HG03342 (cell line): Measurements from ENCODE around the gene CD22.
"Not testable (repeated sequence)": the region's sequence is repeated elsewhere in the genome, so short reads cannot be mapped to it uniquely, and the experiment has no call there.

ENCODE experiments used
- ATAC-seq: cut with Tn5 transposase; IDR thresholded peaks from one replicate; pipeline ENCODE4 v1.9.1; 2021; ENCODE audit warnings: mild to moderate bottlenecking, moderate library complexity; ENCODE audit not compliant: unreplicated experiment

The CD22 gene

DNA sequence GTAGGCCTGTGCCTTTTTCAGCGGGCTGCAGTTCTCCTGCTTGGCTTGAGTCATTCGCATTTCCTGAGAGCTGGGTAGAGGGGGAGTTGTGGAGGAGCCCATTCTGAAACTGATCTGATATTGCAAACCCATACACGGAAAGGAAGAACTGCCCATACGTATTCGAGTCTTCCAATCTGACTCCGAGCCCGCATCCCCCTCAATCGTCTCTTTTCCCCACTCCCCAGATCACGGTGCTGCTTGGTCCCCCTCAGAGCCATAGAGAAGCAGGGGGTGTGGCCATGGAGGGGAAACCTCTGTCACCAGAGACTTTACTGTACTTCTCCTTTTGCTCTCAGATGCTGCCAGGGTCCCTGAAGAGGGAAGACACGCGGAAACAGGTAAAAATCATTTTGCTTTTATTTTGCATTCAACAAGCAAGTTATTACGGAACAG is at the start of gene CD22:
Gene CD22 (plus strand): TSS at position 337 of the 435 bp plus-strand sequence. CDS start 2,854 bp downstream, outside the sequence.
- ATAC-seq: no peak

DNA sequence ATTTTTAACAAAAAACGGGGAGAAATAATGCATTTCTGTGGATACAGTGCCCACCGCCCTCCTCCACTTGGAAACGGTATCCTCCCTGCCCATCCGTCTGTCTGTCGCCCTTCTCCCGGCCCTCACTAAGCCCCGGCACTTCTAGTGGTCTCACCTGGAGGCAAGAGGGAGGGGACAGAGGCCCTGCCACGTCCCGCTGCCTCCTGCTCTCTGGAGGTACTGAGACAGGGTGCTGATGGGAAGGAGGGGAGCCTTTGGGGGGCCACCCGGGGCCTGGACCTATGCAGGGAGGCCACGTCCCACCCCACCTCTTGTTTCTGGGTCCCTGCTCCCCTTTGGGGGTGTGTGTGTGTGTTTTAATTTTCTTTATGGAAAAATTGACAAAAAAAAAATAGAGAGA is 49.6 kb upstream of the CD22 start:
- ATAC-seq: no peak

DNA sequence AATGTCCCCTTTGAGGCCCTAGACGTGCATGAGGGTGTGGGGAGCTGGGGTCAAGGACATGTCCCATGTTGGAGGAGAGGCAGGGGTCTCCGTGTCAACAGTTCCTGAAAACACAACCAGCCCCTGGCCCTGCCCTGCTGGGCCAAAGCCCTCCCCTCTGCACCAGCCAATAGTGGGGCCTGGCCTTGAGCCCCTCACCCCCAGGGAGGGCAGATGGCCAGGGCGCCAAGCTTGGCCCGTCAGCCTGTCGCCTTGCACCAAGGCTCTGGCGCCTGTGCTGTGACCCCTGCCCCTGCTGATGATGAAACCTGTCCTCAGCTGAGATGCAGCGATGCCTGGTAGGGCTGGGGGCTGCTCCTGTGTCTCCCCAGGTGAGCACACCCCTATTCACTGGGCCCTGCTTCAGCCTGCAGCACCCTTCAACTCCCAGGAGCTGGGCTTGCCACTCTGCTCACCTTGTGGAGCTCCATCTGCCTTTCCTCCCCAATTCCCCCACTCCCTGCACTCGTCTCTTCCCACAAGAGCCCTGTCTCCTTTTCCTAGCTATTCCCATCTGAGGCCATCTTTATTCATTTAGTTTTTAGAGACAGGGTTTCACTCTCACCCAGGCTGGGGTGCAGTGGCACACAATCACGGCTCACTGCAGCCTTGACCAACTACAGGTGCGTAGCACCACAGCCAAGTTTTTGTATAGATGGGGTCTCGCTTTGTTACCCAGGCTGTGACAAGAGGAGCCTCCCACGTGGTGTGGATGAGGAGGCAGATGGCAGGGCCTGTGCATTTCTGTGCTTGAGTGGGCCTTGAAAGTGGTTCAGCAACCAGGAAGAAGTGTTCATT is 48.8 kb upstream of the CD22 start:
- ATAC-seq: no peak

DNA sequence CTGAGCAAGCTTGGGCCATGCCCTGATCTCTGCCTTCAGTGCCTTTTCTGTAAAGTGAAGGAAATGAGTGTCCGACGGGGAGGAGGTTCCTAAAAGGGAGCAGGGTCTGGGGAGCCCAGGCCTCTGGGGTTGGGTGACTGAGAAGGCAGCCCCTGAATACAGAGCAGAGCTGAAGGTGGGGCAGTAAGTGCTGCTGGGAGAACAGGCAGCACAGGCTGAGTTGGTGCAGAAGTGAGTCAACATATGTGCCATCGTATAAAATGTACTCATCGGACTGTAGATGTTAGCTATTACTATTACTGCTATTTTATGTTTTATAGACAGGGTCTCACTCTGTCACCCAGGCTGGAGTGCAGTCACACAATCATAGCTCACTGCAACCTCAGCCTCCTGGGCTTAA is 47.7 kb upstream of the CD22 start:
- no peak for ATAC-seq

- ATAC-seq: no peak
These were observed 44.6 kb upstream of the CD22 start for GRCh38 chr19:35284153-35285094.

- ATAC-seq: no peak
These were observed 43.9 kb upstream of the CD22 start for GRCh38 chr19:35285095-35285449.

DNA sequence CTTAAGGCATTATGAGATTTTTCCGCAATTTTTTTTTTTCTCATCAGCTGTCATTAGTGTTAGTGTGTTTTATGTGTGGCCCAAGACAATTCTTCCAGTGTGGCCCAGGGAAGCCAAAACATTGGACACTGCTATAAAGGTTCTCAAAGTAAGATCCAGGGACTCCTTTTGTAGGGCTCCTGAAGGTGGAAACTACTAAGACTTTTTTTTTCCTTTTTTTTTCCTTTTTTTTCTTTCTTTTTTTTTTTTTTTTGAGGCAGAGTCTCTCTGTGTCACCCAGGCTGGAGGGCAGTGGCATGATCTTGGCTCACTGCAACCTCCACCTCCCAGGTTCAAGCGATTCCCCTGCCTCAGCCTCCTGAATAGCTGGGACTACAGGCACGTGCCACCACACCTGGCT is 43.5 kb upstream of the CD22 start:
- not testable (repeated sequence) for ATAC-seq

DNA sequence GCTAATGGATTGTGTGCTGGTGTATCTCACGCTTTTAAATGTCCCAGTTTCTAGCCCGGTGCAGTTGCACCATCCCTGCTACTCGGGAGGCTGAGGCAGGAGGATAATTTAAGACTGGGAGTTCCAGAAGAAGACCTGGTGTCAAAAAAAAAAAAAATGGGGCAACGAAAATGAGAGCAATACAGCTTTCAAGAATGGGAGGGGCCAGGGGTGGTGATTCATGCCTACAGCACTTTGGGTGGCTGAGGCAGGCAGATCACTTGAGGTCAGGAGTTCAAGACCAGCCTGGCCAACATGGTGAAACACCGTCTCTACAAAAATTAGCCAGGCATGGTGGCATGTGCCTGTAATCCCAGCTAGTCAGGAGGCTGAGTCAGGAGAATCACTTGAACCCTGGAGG is 42.9 kb upstream of the CD22 start:
- ATAC-seq: not testable (repeated sequence)

DNA sequence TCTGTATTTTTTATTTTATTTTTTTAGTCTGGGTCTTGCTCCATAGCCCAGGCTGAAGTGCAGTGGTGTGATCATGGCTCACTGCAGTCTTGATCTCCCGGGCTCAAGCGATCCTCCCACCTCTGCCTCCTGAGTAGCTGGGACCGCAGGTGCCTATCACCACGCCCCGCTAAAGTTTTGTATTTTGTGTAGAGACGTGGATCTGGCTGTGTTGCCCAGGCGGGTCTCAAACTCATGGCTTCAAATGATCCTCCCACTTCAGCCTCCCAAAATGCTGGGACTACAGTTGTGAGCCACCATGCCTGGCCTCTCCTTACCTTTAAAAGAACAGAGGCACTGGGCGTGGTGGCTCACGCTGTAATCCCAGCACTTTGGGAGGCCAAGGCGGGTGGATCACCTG is 41.3 kb upstream of the CD22 start:
- ATAC-seq: no peak

DNA sequence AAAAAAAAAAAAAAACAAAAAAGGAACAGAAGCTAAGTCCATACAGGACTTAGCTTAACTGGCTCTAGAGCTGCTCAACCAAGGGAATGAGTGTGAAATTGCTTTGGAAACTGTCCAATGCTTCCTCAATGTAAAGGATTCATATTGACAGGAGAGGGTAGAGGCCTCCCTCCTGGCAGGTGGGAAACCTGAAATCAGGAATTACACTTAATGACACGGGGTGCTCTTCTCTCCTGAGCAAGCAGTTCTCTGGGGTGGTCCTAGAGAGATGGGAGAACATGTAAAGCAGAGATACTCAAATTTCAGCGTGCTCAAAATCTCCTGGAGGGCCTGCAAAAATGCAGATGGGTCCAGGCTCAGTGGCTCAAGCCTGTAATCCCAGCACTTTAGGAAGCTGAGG is 40.7 kb upstream of the CD22 start:
- no peak for ATAC-seq

DNA sequence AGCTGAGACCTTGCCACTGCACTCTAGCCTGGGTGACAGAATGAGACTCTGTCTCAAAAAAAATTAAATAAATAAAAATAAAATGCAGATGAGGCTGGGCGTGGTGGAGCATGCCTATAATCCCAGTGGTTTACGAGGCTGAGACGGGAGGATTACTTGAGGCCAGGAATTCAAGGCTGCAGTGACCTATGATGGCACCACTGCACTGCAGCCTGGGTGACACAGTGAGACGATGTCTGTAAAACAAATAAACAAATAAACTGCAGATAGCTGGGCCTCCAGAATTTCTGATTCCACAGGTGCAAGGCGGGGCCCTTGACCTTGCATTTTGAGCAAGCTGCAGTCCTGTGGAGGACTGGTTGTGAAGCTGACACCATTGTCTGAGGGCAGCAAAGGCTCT is 40.1 kb upstream of the CD22 start:
- ATAC-seq: no peak

DNA sequence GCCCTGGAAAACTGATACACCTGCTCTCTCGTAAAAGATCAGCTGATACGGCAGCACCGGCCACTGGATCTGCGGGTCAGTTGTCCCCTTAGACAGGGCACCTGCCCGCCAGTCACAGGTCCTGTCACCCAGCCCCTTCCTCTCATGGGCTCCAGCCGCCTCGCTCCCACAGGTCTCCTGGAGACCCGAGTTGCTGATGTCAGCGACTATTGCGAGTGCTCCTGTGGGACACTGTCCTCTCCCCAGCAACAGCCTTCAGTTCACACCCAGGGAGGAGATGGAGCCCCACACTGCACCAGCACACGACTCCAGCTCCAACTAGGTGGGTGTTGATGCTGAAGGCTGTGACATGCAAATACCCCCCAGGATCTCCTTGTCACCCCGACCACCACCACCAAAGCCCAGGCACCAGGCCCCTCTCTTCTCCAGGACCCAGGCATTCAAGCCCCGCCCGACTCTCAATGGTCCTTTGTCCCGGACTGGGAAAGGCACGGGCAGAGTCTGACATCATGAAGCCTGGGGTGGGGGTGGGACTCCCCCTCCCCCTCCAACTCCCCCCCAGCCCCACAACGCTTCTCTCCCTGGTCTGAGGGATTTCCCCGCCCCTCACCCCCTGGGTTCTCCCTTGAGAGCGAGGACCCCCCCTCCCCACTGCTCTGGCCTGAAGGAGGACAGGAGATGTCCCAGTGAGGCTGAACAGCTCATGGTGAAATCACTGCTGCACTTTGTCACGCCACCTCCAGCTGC is 38.4 kb upstream of the CD22 start:
- no peak for ATAC-seq

DNA sequence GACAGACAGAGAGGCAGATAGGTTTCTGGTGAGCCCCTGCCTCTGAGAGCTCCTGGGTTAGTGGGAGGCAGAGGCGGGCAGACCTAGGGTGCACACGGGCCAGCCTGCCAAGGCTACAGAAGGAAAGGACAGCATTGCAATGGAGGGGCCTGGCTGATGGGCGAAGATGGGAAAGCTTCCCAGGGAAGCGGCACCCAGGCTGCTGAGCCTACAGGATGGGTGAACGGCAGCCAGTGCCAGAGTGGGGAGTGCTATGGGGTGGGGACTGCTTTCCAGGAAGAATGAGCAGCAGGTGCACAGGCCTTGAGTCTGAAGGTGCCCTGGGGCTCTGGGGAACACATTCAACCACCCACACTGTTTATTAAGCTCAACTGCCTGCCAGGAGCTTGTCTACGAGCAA is 37.7 kb upstream of the CD22 start:
- ATAC-seq: no peak

- no peak for ATAC-seq
These were observed 37.1 kb upstream of the CD22 start, which contains the start of gene MAG for GRCh38 chr19:35291916-35292315. Gene MAG (plus strand): TSS chr19:35292161. CDS start chr19:35295409, 3,248 bp downstream.

GRCh38 chr19:35292421-35293362 is 36.3 kb upstream of the CD22 start:
- ATAC-seq: no peak

GRCh38 chr19:35293363-35293739 is 35.6 kb upstream of the CD22 start:
- ATAC-seq: no peak

DNA sequence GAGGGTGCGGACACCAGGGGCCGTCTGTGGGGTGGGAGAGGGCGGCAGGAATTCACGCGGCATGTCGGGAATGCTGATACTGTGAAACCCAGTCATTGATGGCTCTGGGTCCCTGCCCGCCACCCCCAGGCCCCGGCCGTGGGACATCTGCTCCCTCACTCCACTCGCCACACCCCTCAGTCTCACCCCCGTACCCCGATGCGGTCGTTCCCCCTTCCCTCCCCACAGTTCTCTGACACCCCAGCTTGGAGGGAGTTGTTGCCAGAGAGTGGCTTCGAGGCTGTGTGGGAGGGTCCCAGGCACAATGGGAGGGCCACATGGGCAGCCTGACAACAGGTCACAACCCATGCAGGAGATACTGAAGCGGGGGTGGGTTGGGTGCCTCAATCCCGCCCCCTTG is 35.2 kb upstream of the CD22 start:
- no peak for ATAC-seq

GRCh38 chr19:35294328-35294727 is 34.7 kb upstream of the CD22 start:
- ATAC-seq: no peak

GRCh38 chr19:35294859-35295791 is 33.9 kb upstream of the CD22 start:
- ATAC-seq: no peak
